Skin epidermis (tissue), 12 donors: Measurements from ENCODE around the gene SMAD2.
A peak's percentile ranks its signal among the peaks of the same experiment; 100 is the strongest.

ENCODE experiments used
- H3K27ac ChIP-seq, 21 experiments: fragments of 200-600 bp; sonication (generic) in 11 of 21; one replicate each; pipeline ENCODE4 v1.5.0; 2020; ENCODE audit warnings: mild to moderate bottlenecking in 3 of 21, inconsistent platforms in 2 of 21, moderate library complexity in 2 of 21
- H3K4me3 ChIP-seq, 7 experiments: fragments of 200-600 bp; sonication (generic) in 2 of 7; one replicate each; pipeline ENCODE4 v1.5.0; 2020; ENCODE audit warnings: inconsistent platforms in 2 of 7, mild to moderate bottlenecking in 2 of 7, moderate library complexity in 1 of 7

Gene SMAD2

GRCh38 chr18:47901624-47902362 lies 28.7 kb downstream of the SMAD2 start:
- Histone ChIP-seq H3K4me3 (no peak overlapping the region), H3K27ac (peak overlapping the region in 1 of 21 experiments; percentile 24)

GRCh38 chr18:47899107-47899840 lies 31.2 kb downstream of the SMAD2 start:
- H3K4me3 ChIP-seq = no peak overlapping the region
- no peak overlapping the region for H3K27ac ChIP-seq

GRCh38 chr18:47898696-47899095 lies 31.8 kb downstream of the SMAD2 start:
- no peak overlapping the region for H3K4me3 ChIP-seq
- no peak overlapping the region for H3K27ac ChIP-seq

GRCh38 chr18:47898055-47898454 lies 32.4 kb downstream of the SMAD2 start:
- no peak overlapping the region for H3K27ac ChIP-seq
- no peak overlapping the region for H3K4me3 ChIP-seq

- no peak overlapping the region for H3K27ac ChIP-seq
Observed at GRCh38 chr18:47895565-47896250, 34.8 kb downstream of the SMAD2 start.

GRCh38 chr18:47893939-47894699 lies 36.3 kb downstream of the SMAD2 start:
- no peak overlapping the region for H3K4me3 ChIP-seq
- no peak overlapping the region for H3K27ac ChIP-seq

More at GRCh38 chr18:47895565-47896250, 34.8 kb downstream of the SMAD2 start:
- no peak overlapping the region for H3K4me3 ChIP-seq

- Histone ChIP-seq H3K4me3 (no peak overlapping the region), H3K27ac (no peak overlapping the region)
Observed at GRCh38 chr18:47893047-47893446, 37.4 kb downstream of the SMAD2 start.

GRCh38 chr18:47888156-47888555 lies 42.3 kb downstream of the SMAD2 start:
- no peak overlapping the region for H3K27ac ChIP-seq
- H3K4me3 ChIP-seq = no peak overlapping the region

- H3K4me3 ChIP-seq = no peak overlapping the region
- H3K27ac ChIP-seq = no peak overlapping the region
Observed at GRCh38 chr18:47887227-47887626, 43.2 kb downstream of the SMAD2 start.

GRCh38 chr18:47883771-47884413 lies 46.6 kb downstream of the SMAD2 start:
- no peak overlapping the region for H3K27ac ChIP-seq
- no peak overlapping the region for H3K4me3 ChIP-seq

- no peak overlapping the region for H3K27ac ChIP-seq
- H3K4me3 ChIP-seq = no peak overlapping the region
Observed at GRCh38 chr18:47882641-47883040, 47.8 kb downstream of the SMAD2 start.

- H3K27ac ChIP-seq = no peak overlapping the region
- no peak overlapping the region for H3K4me3 ChIP-seq
Observed at GRCh38 chr18:47881752-47882455, 48.6 kb downstream of the SMAD2 start.

GRCh38 chr18:47881042-47881441 lies 49.4 kb downstream of the SMAD2 start:
- Histone ChIP-seq H3K4me3 (no peak overlapping the region), H3K27ac (no peak overlapping the region)

GRCh38 chr18:47877892-47878291 lies 52.6 kb downstream of the SMAD2 start:
- H3K27ac ChIP-seq = no peak overlapping the region
- H3K4me3 ChIP-seq = no peak overlapping the region

- Histone ChIP-seq H3K4me3 (no peak overlapping the region), H3K27ac (no peak overlapping the region)
Observed at GRCh38 chr18:47876813-47877212, 53.6 kb downstream of the SMAD2 start.

GRCh38 chr18:47873625-47874024 lies 56.8 kb downstream of the SMAD2 start:
- Histone ChIP-seq H3K4me3 (no peak overlapping the region), H3K27ac (peak overlapping the region in 2 of 21 experiments; percentile 1 to 27)

GRCh38 chr18:47872426-47872825 lies 58.0 kb downstream of the SMAD2 start:
- Histone ChIP-seq H3K27ac (no peak overlapping the region), H3K4me3 (no peak overlapping the region)

GRCh38 chr18:47871288-47871687 lies 59.2 kb downstream of the SMAD2 start:
- H3K4me3 ChIP-seq = no peak overlapping the region
- H3K27ac ChIP-seq = peak overlapping the region in 1 of 21 experiments; percentile 17

- no peak overlapping the region for H3K4me3 ChIP-seq
Observed at GRCh38 chr18:47870605-47871004, 59.9 kb downstream of the SMAD2 start.

More at GRCh38 chr18:47870605-47871004, 59.9 kb downstream of the SMAD2 start:
- H3K27ac ChIP-seq = no peak overlapping the region
